ENCODE measurements around the gene TIMM10B. TPM values are rescaled to one million over a fixed set of nuclear protein-coding genes. Genes with fewer than 3 reads are reported as not detected.

Gene TIMM10B, protein sequence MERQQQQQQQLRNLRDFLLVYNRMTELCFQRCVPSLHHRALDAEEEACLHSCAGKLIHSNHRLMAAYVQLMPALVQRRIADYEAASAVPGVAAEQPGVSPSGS
- total RNA-seq: 37.9 and 46.8 TPM in 2 replicates

DNA sequence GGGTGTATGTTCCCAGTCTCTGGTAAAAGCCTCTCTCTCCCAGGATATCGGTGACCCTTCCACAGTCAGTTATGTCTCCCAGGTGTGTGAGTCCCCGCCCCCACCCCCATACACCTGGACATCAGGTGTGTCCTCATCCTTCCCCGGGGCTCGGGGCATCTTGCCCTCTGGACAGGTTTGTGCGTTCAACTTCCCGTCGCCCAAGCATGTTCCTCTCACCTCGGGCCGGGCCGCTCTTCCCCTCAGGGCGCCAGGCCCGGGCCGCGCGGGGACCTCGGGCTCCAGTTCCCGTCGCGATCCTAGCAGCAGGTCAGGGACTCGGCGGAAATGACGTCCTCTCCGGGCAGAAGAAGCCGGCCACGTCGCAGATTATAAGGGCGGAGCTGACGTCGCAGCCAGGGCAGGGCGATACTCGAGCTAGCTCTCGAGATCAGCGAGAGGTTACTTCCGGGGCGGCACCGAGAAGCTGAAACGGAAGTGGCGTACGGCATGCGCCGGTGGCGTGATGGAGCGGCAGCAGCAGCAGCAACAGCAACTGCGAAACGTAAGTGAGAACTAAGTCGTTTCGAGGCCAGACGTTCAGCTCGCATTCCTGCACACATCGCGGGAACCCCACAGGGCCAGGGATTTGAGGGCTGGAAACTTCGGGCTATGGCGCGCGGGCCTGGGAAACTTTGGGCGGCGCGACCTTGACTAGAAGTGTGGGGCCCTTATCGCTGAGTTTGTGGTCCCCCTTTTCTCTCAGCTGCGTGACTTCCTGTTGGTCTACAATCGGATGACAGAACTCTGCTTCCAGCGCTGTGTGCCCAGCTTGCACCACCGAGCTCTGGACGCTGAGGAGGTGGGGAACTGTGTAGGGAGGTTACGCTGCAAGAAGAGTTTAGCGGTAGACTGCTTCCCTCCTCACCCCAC lies at the start of gene TIMM10B, which contains the start of gene ARFIP2:
TSS of gene TIMM10B (plus strand) at position 490 of the 912 bp plus-strand sequence. CDS start at position 506, 16 bp downstream.
TSS of gene ARFIP2 (minus strand) at position 320 of the 912 bp plus-strand sequence. CDS start 910 bp downstream, outside the sequence.

DNA sequence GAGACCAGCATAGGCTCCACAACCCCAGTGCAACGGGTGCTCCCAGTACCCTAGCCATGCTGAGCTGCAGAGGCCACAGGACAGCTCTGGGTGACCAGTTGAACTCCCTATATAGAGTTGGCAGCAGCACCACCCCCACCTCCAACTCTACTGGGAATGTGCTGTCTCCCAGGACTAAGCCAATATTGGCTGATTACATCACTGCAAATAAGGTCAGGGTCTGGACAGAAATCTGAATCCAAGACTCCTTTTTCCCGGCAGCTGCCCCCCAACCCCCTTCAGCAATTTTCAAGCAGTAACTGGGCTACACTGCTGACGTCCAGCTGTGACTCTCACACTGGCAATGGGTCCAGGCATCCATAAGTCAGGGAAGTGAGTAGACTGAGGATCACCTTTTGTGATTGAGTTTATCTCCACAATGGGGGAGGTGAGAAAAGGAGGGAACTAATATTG lies 40.4 kb upstream of the TIMM10B start, which contains the start of gene HPX:
TSS of gene HPX (minus strand) at position 82 of the 453 bp plus-strand sequence. CDS start at position 58, 24 bp downstream.

DNA sequence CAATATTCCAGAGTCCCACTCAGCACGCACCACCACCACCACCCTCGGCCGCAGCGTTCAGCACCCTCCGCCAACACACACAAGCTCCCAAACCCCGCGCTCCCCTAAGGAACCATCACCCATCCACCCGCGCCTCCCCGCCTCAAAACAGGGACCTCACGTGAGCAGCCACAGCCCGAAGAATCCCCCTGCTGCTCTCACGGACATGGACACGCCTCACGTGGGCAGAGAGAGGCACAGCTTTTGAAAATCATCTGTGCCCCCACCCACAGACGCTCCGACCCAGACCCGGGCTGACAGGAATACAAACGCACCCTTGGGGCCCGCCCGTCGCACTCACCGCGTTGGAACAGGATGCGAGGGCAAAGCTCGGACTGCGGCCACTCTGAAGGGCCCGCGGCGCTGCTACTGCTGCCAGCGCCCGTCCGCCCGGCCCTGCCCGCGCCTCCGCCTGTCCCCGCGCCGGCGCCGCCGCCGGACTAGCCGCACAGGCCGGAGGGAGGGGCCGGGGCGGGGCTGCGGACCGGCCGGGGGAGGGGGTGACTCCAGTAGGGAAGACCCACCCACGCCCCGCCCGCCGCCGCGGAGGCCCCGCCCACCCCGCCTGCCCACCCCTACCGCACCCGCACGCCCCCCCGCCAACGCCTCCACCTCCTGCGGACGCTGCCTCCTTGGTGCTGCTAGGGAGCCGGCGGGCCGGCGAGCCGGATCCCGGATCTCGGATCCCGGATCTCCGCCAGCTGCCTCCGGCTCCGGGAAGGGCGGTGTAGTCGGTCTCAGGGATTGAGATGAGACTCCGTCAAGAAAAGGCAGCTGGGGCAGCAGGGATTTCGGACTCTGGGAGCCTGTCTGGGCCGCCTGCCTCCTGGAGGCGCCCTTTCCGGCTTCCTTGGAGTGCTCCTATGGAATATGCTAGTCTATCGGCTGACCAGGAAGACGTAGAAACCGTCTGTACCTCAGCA lies 7.6 kb upstream of the TIMM10B start, which contains the start of gene TRIM3:
TSS of gene TRIM3 (minus strand) at position 491 of the 962 bp plus-strand sequence. CDS start 8,246 bp downstream, outside the sequence.

DNA sequence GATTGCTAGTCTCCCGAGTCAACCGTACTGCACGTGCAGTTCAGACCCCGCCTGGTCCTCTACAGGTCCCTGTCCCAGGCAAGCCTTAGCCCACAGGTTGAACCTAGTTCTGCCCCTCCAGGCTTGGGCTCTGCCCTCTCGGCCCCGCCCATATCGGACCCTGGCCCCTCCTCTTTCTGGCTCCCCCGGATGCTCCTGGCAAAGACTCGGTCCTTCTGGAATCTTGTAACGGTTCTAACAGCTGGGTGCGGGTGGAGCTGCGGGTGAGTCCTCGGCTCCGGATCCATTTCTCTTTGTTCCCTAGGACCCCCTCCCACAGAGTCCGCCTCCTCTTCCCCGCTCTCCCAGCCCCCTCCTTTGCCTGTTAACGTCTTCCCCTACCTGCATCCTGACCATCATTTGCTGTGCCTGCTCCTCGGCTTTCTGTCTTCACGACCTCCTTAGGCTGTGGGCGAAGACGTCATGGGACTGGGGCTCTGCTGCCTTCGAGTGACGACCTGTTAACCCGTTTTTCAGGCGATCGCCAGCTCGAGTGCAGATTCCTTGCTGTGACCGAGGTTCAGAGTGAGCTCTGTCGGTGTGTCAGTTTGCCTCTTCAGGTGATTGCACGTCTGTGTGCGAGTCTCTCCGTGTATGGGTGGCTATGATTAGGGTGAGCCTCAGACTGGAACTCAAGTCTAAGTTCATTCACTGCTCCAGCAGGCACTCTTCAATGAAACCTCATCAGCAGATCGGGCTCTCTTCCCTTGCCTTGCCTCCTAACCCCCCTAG lies 16.0 kb downstream of the TIMM10B start, which contains the start of gene DNHD1:
TSS of gene DNHD1 (plus strand) at position 212 of the 771 bp plus-strand sequence. CDS start 936 bp downstream, outside the sequence.

Other genes starting within 250 kb of the TIMM10B start
- 11.8 TPM in 2 replicates for gene FHIP1B, start 246.9 kb upstream of the TIMM10B start, total RNA-seq
- gene CNGA4, start 242.4 kb upstream of the TIMM10B start, total RNA-seq: 0.13 TPM in 1 of 2 replicates, not detected in the other
- gene CCKBR, start 221.7 kb upstream of the TIMM10B start, total RNA-seq: not detected in 2 replicates
- gene CAVIN3, start 161.0 kb upstream of the TIMM10B start, total RNA-seq: 219 and 224 TPM in 2 replicates
- gene SMPD1, start 91.0 kb upstream of the TIMM10B start, total RNA-seq: 49.9 and 60.9 TPM in 2 replicates
- 32.1 and 37.8 TPM in 2 replicates for gene APBB1, start 62.4 kb upstream of the TIMM10B start, total RNA-seq
- 0.65 and 2.2 TPM in 2 replicates for gene HPX, start 40.5 kb upstream of the TIMM10B start, total RNA-seq
- 13.3 and 13.5 TPM in 2 replicates for gene TRIM3, start 7.6 kb upstream of the TIMM10B start, total RNA-seq
- 47.9 and 59.8 TPM in 2 replicates for gene ARFIP2, start 170 bp upstream of the TIMM10B start, total RNA-seq
- 7.9 and 9.3 TPM in 2 replicates for gene DNHD1, start 15.8 kb downstream of the TIMM10B start, total RNA-seq
- 9.8 and 11.2 TPM in 2 replicates for gene RRP8, start 122.1 kb downstream of the TIMM10B start, total RNA-seq
- gene ILK, start 122.3 kb downstream of the TIMM10B start, total RNA-seq: 126 and 130 TPM in 2 replicates
- gene TAF10, start 130.7 kb downstream of the TIMM10B start, total RNA-seq: 24.1 and 38.9 TPM in 2 replicates
- gene TPP1, start 137.9 kb downstream of the TIMM10B start, total RNA-seq: 68.5 and 100 TPM in 2 replicates
- 13.7 and 17.4 TPM in 2 replicates for gene DCHS1, start 174.3 kb downstream of the TIMM10B start, total RNA-seq
- 27.3 and 32.3 TPM in 2 replicates for gene MRPL17, start 201.8 kb downstream of the TIMM10B start, total RNA-seq